ENCODE results near the gene MPP2.
"Not testable (repeated sequence)": the region's sequence is repeated elsewhere in the genome, so short reads cannot be mapped to it uniquely, and the experiment has no call there.

The MPP2 gene

GRCh38 chr17:43894494-43894893 is 12.8 kb downstream of the MPP2 start:
- H3K9me3 ChIP-seq (ENCODE audit: control insufficient read depth in 5 of 5, low read length in 5 of 5); H3K4me1 ChIP-seq (ENCODE audit: control insufficient read depth in 5 of 5, insufficient read depth in 5 of 5, low read length in 5 of 5); H3K36me3 ChIP-seq (ENCODE audit: control insufficient read depth in 5 of 5, insufficient read depth in 5 of 5, low read length in 5 of 5); H3K4me3 ChIP-seq (ENCODE audit: low read depth in 1 of 5, low read length in 5 of 5); H3K27me3 ChIP-seq (ENCODE audit: control insufficient read depth in 5 of 5, insufficient read depth in 4 of 5, low read length in 5 of 5); H3K27ac ChIP-seq (ENCODE audit: low read depth, low read length); H3K9ac ChIP-seq (ENCODE audit: low read length in 5 of 5): not testable (repeated sequence)

GRCh38 chr17:43892647-43892952 is 14.7 kb downstream of the MPP2 start:
- Histone ChIP-seq H3K4me1 (ENCODE audit: control insufficient read depth in 5 of 5, insufficient read depth in 5 of 5, low read length in 5 of 5) (no peaks in the 10 kb centered on the region), H3K36me3 (ENCODE audit: control insufficient read depth in 5 of 5, insufficient read depth in 5 of 5, low read length in 5 of 5) (peaks cover 0 to 2% (median 0%) of the 10 kb centered on the region in 5 donors), H3K4me3 (ENCODE audit: low read depth in 1 of 5, low read length in 5 of 5) (no peak overlapping the region), H3K9me3 (ENCODE audit: control insufficient read depth in 5 of 5, low read length in 5 of 5) (no peaks in the 10 kb centered on the region), H3K9ac (ENCODE audit: low read length in 5 of 5) (no peak overlapping the region), H3K27ac (ENCODE audit: low read depth, low read length) (no peak overlapping the region), H3K27me3 (ENCODE audit: control insufficient read depth in 5 of 5, insufficient read depth in 4 of 5, low read length in 5 of 5) (peaks cover 0 to 10% (median 3%) of the 10 kb centered on the region in 5 donors)

GRCh38 chr17:43891851-43892646 is 15.3 kb downstream of the MPP2 start:
- peaks cover 0 to 10% (median 3%) of the 10 kb centered on the region in 5 donors for H3K27me3 ChIP-seq (ENCODE audit: control insufficient read depth in 5 of 5, insufficient read depth in 4 of 5, low read length in 5 of 5)
- H3K9ac ChIP-seq (ENCODE audit: low read length in 5 of 5), result no peak overlapping the region
- no peak overlapping the region for H3K4me3 ChIP-seq (ENCODE audit: low read depth in 1 of 5, low read length in 5 of 5)

GRCh38 chr17:43890240-43890639 is 17.1 kb downstream of the MPP2 start:
- H3K4me3 ChIP-seq (ENCODE audit: low read depth in 1 of 5, low read length in 5 of 5), result no peak overlapping the region
- no peak overlapping the region for H3K9ac ChIP-seq (ENCODE audit: low read length in 5 of 5)
- no peaks in the 10 kb centered on the region for H3K9me3 ChIP-seq (ENCODE audit: control insufficient read depth in 5 of 5, low read length in 5 of 5)
- H3K27me3 ChIP-seq (ENCODE audit: control insufficient read depth in 5 of 5, insufficient read depth in 4 of 5, low read length in 5 of 5), result peaks cover 0 to 3% (median 0%) of the 10 kb centered on the region in 5 donors
- no peak overlapping the region for H3K27ac ChIP-seq (ENCODE audit: low read depth, low read length)
- H3K36me3 ChIP-seq (ENCODE audit: control insufficient read depth in 5 of 5, insufficient read depth in 5 of 5, low read length in 5 of 5), result no peaks in the 10 kb centered on the region
- no peaks in the 10 kb centered on the region for H3K4me1 ChIP-seq (ENCODE audit: control insufficient read depth in 5 of 5, insufficient read depth in 5 of 5, low read length in 5 of 5)

More at GRCh38 chr17:43891851-43892646, 15.3 kb downstream of the MPP2 start:
- Histone ChIP-seq H3K9me3 (ENCODE audit: control insufficient read depth in 5 of 5, low read length in 5 of 5) (no peaks in the 10 kb centered on the region), H3K36me3 (ENCODE audit: control insufficient read depth in 5 of 5, insufficient read depth in 5 of 5, low read length in 5 of 5) (peaks cover 0 to 2% (median 0%) of the 10 kb centered on the region in 5 donors), H3K27ac (ENCODE audit: low read depth, low read length) (no peak overlapping the region), H3K4me1 (ENCODE audit: control insufficient read depth in 5 of 5, insufficient read depth in 5 of 5, low read length in 5 of 5) (no peaks in the 10 kb centered on the region)

GRCh38 chr17:43888548-43888947 is 18.8 kb downstream of the MPP2 start:
- no peak overlapping the region for H3K27ac ChIP-seq (ENCODE audit: low read depth, low read length)
- H3K4me1 ChIP-seq (ENCODE audit: control insufficient read depth in 5 of 5, insufficient read depth in 5 of 5, low read length in 5 of 5), result no peaks in the 10 kb centered on the region
- no peaks in the 10 kb centered on the region for H3K36me3 ChIP-seq (ENCODE audit: control insufficient read depth in 5 of 5, insufficient read depth in 5 of 5, low read length in 5 of 5)
- no peak overlapping the region for H3K4me3 ChIP-seq (ENCODE audit: low read depth in 1 of 5, low read length in 5 of 5)
- H3K27me3 ChIP-seq (ENCODE audit: control insufficient read depth in 5 of 5, insufficient read depth in 4 of 5, low read length in 5 of 5), result peaks cover 0 to 3% (median 0%) of the 10 kb centered on the region in 5 donors
- H3K9ac ChIP-seq (ENCODE audit: low read length in 5 of 5), result no peak overlapping the region
- no peaks in the 10 kb centered on the region for H3K9me3 ChIP-seq (ENCODE audit: control insufficient read depth in 5 of 5, low read length in 5 of 5)

- Histone ChIP-seq H3K27ac (ENCODE audit: low read depth, low read length) (no peak overlapping the region), H3K9ac (ENCODE audit: low read length in 5 of 5) (no peak overlapping the region), H3K36me3 (ENCODE audit: control insufficient read depth in 5 of 5, insufficient read depth in 5 of 5, low read length in 5 of 5) (peaks cover 0 to 7% (median 0%) of the 10 kb centered on the region in 5 donors), H3K27me3 (ENCODE audit: control insufficient read depth in 5 of 5, insufficient read depth in 4 of 5, low read length in 5 of 5) (no peaks in the 10 kb centered on the region), H3K4me3 (ENCODE audit: low read depth in 1 of 5, low read length in 5 of 5) (no peak overlapping the region), H3K9me3 (ENCODE audit: control insufficient read depth in 5 of 5, low read length in 5 of 5) (no peaks in the 10 kb centered on the region), H3K4me1 (ENCODE audit: control insufficient read depth in 5 of 5, insufficient read depth in 5 of 5, low read length in 5 of 5) (peaks cover 0 to 8% (median 0%) of the 10 kb centered on the region in 5 donors)
Observed at GRCh38 chr17:43882761-43883415, 24.4 kb downstream of the MPP2 start.

GRCh38 chr17:43881758-43882505 is 25.4 kb downstream of the MPP2 start:
- H3K27ac ChIP-seq (ENCODE audit: low read depth, low read length), result no peak overlapping the region
- H3K27me3 ChIP-seq (ENCODE audit: control insufficient read depth in 5 of 5, insufficient read depth in 4 of 5, low read length in 5 of 5), result no peaks in the 10 kb centered on the region
- peaks cover 0 to 7% (median 0%) of the 10 kb centered on the region in 5 donors for H3K36me3 ChIP-seq (ENCODE audit: control insufficient read depth in 5 of 5, insufficient read depth in 5 of 5, low read length in 5 of 5)
- H3K4me1 ChIP-seq (ENCODE audit: control insufficient read depth in 5 of 5, insufficient read depth in 5 of 5, low read length in 5 of 5), result peaks cover 0 to 8% (median 0%) of the 10 kb centered on the region in 5 donors
- no peak overlapping the region for H3K9ac ChIP-seq (ENCODE audit: low read length in 5 of 5)
- no peak overlapping the region for H3K4me3 ChIP-seq (ENCODE audit: low read depth in 1 of 5, low read length in 5 of 5)
- H3K9me3 ChIP-seq (ENCODE audit: control insufficient read depth in 5 of 5, low read length in 5 of 5), result no peaks in the 10 kb centered on the region

GRCh38 chr17:43881181-43881580 is 26.2 kb downstream of the MPP2 start:
- H3K27ac ChIP-seq (ENCODE audit: low read depth, low read length), result no peak overlapping the region
- no peak overlapping the region for H3K4me3 ChIP-seq (ENCODE audit: low read depth in 1 of 5, low read length in 5 of 5)
- H3K36me3 ChIP-seq (ENCODE audit: control insufficient read depth in 5 of 5, insufficient read depth in 5 of 5, low read length in 5 of 5), result peaks cover 0 to 7% (median 0%) of the 10 kb centered on the region in 5 donors
- H3K4me1 ChIP-seq (ENCODE audit: control insufficient read depth in 5 of 5, insufficient read depth in 5 of 5, low read length in 5 of 5), result peaks cover 0 to 8% (median 0%) of the 10 kb centered on the region in 5 donors
- H3K27me3 ChIP-seq (ENCODE audit: control insufficient read depth in 5 of 5, insufficient read depth in 4 of 5, low read length in 5 of 5), result no peaks in the 10 kb centered on the region
- no peaks in the 10 kb centered on the region for H3K9me3 ChIP-seq (ENCODE audit: control insufficient read depth in 5 of 5, low read length in 5 of 5)
- no peak overlapping the region for H3K9ac ChIP-seq (ENCODE audit: low read length in 5 of 5)

GRCh38 chr17:43880420-43880991 is 26.8 kb downstream of the MPP2 start:
- Histone ChIP-seq H3K4me3 (ENCODE audit: low read depth in 1 of 5, low read length in 5 of 5) (no peak overlapping the region), H3K4me1 (ENCODE audit: control insufficient read depth in 5 of 5, insufficient read depth in 5 of 5, low read length in 5 of 5) (peaks cover 0 to 8% (median 0%) of the 10 kb centered on the region in 5 donors), H3K9ac (ENCODE audit: low read length in 5 of 5) (no peak overlapping the region), H3K9me3 (ENCODE audit: control insufficient read depth in 5 of 5, low read length in 5 of 5) (no peaks in the 10 kb centered on the region), H3K27ac (ENCODE audit: low read depth, low read length) (no peak overlapping the region), H3K27me3 (ENCODE audit: control insufficient read depth in 5 of 5, insufficient read depth in 4 of 5, low read length in 5 of 5) (no peaks in the 10 kb centered on the region), H3K36me3 (ENCODE audit: control insufficient read depth in 5 of 5, insufficient read depth in 5 of 5, low read length in 5 of 5) (peaks cover 0 to 7% (median 0%) of the 10 kb centered on the region in 5 donors)

All from subcutaneous abdominal adipose tissue (tissue), 5 donors.